ENCODE results near the gene ZFAND3. TPM values are rescaled to one million over a fixed set of nuclear protein-coding genes. Genes with fewer than 3 reads are reported as not detected.
A peak's percentile ranks its signal among the peaks of the same experiment; 100 is the strongest.

The ZFAND3 gene
- total and polyA plus RNA-seq, 2 donors (not counting 1 experiment from before 2014, with no cell fraction given) = 13.5 to 58.3 TPM

GRCh38 chr6:37791156-37791919, 28.2 kb upstream of the ZFAND3 start:
- Histone ChIP-seq H3K9me3 (ENCODE audit: control extremely low read depth in 1 of 3, control insufficient read depth in 2 of 3, insufficient read depth in 1 of 3, low read length in 2 of 3) (no peaks in the 10 kb centered on the region), H4K20me1 (ENCODE audit: control insufficient read depth, insufficient read depth, low read length, poor library complexity, severe bottlenecking) (no peaks in the 10 kb centered on the region), H2AFZ (ENCODE audit: insufficient read depth, low read depth, low read length, poor library complexity, severe bottlenecking) (no peak overlapping the region), H3K27ac (ENCODE audit: low read length in 2 of 2) (no peak overlapping the region), H3K4me2 (replicated peaks; ENCODE audit: low read depth, low read length, poor library complexity, severe bottlenecking) (no peak overlapping the region), H3K4me3 (ENCODE audit: control extremely low read depth in 1 of 5, extremely low read depth in 1 of 5, insufficient read depth in 1 of 5, low read depth in 2 of 5, low read length in 4 of 5) (no peak overlapping the region), H3K9ac (ENCODE audit: low read length) (no peak overlapping the region), H3K27me3 (replicated peaks in 1 of 4; ENCODE audit: control extremely low read depth in 1 of 4, control insufficient read depth in 3 of 4, insufficient read depth in 4 of 4, low read length in 3 of 4) (no peaks in the 10 kb centered on the region), H3K36me3 (replicated peaks in 1 of 2; ENCODE audit: control extremely low read depth in 1 of 2, control insufficient read depth in 1 of 2, extremely low read depth in 1 of 2, insufficient read depth in 2 of 2, low read length in 1 of 2) (no peaks in the 10 kb centered on the region), H3K79me2 (ENCODE audit: control insufficient read depth, insufficient read depth, low read length) (no peaks in the 10 kb centered on the region), H3K4me1 (ENCODE audit: control insufficient read depth in 2 of 2, insufficient read depth in 2 of 2, low read length in 2 of 2) (peaks cover 0 to 3% of the 10 kb centered on the region in 2 donors)
- H3K4me3 Mint-ChIP-seq = no peak overlapping the region
- ATAC-seq (ENCODE audit: low read depth) (peak; percentile 100), DNase-seq (peak; percentile 72)
- CTCF ChIA-PET = interaction anchor here (0.7 to 2.4 kb wide), 14 partner anchors 9 to 881 kb away, joined by 3 to 17 read pairs (median 4); no protein-coding TSS in a partner anchor
- no peaks in the 10 kb centered on the region for H3K9me3 Mint-ChIP-seq (ENCODE audit: insufficient read depth)
- TF ChIP-seq CTCF (IDR thresholded peaks at IDR 0.05) (peak; percentile 88), EZH2 (IDR thresholded peaks at IDR 0.05; ENCODE audit: borderline replicate concordance, insufficient read depth, low read depth, low read length, poor library complexity, severe bottlenecking) (no peak)
- H3K27ac Mint-ChIP-seq = peak overlapping the region; percentile 17
- peaks cover 7% of the 10 kb centered on the region for H3K27me3 Mint-ChIP-seq
- WGBS (ENCODE audit: insufficient coverage) = 32% methylated on average over 10 of the region's 10 CpGs
- POLR2A ChIA-PET = interaction anchor here (0.8 kb wide), 1 partner anchor 27 kb away, joined by 4 read pairs; no protein-coding TSS in a partner anchor
- intact Hi-C loops (cut with micrococcal nuclease) = loop anchor here (1.0 kb wide), 5 partner anchors 27 to 703 kb away; no protein-coding TSS in a partner anchor
- peaks cover 6% of the 10 kb centered on the region for H3K4me1 Mint-ChIP-seq

- Histone ChIP-seq H3K36me3 (replicated peaks in 1 of 2; ENCODE audit: control extremely low read depth in 1 of 2, control insufficient read depth in 1 of 2, extremely low read depth in 1 of 2, insufficient read depth in 2 of 2, low read length in 1 of 2) (no peaks in the 10 kb centered on the region), H3K79me2 (ENCODE audit: control insufficient read depth, insufficient read depth, low read length) (no peaks in the 10 kb centered on the region), H2AFZ (ENCODE audit: insufficient read depth, low read depth, low read length, poor library complexity, severe bottlenecking) (no peak overlapping the region), H3K4me2 (replicated peaks; ENCODE audit: low read depth, low read length, poor library complexity, severe bottlenecking) (no peak overlapping the region), H3K27me3 (replicated peaks in 1 of 4; ENCODE audit: control extremely low read depth in 1 of 4, control insufficient read depth in 3 of 4, insufficient read depth in 4 of 4, low read length in 3 of 4) (no peaks in the 10 kb centered on the region), H3K9ac (ENCODE audit: low read length) (no peak overlapping the region), H3K9me3 (ENCODE audit: control extremely low read depth in 1 of 3, control insufficient read depth in 2 of 3, insufficient read depth in 1 of 3, low read length in 2 of 3) (no peaks in the 10 kb centered on the region), H3K4me3 (ENCODE audit: control extremely low read depth in 1 of 5, extremely low read depth in 1 of 5, insufficient read depth in 1 of 5, low read depth in 2 of 5, low read length in 4 of 5) (no peak overlapping the region), H3K4me1 (ENCODE audit: control insufficient read depth in 2 of 2, insufficient read depth in 2 of 2, low read length in 2 of 2) (peaks cover 0 to 3% of the 10 kb centered on the region in 2 donors), H4K20me1 (ENCODE audit: control insufficient read depth, insufficient read depth, low read length, poor library complexity, severe bottlenecking) (no peaks in the 10 kb centered on the region), H3K27ac (ENCODE audit: low read length in 2 of 2) (no peak overlapping the region)
- H3K27me3 Mint-ChIP-seq = peaks cover 2% of the 10 kb centered on the region
- intact Hi-C loops (cut with micrococcal nuclease) = no loop called here
- 67% methylated on average over 2 of the region's 5 CpGs for WGBS (ENCODE audit: insufficient coverage)
- no peak overlapping the region for H3K27ac Mint-ChIP-seq
- ATAC-seq (ENCODE audit: low read depth) = no peak
- H3K4me1 Mint-ChIP-seq = peaks cover 6% of the 10 kb centered on the region
- H3K4me3 Mint-ChIP-seq = no peak overlapping the region
- no peak for TF ChIP-seq CTCF (IDR thresholded peaks at IDR 0.05)
- no peaks in the 10 kb centered on the region for H3K9me3 Mint-ChIP-seq (ENCODE audit: insufficient read depth)
- DNase-seq = no peak
- ChIA-PET CTCF (interaction anchor here (0.7 to 2.4 kb wide), 7 partner anchors 26 to 778 kb away, joined by 3 to 17 read pairs (median 5); no protein-coding TSS in a partner anchor), POLR2A (interaction anchor here (0.7 kb wide), 1 partner anchor 16 kb away, joined by 3 read pairs; no protein-coding TSS in a partner anchor)
These were observed 27.0 kb upstream of the ZFAND3 start for GRCh38 chr6:37792457-37793033.
